ENCODE data around the gene FRMD4A.
"Not testable (repeated sequence)": the region's sequence is repeated elsewhere in the genome, so short reads cannot be mapped to it uniquely, and the experiment has no call there.

FRMD4A gene

GRCh38 chr10:13971601-13972475, 358.9 kb downstream of the FRMD4A start:
- DNase-seq, result no peak

- DNase-seq, result no peak
These were observed 359.8 kb downstream of the FRMD4A start for GRCh38 chr10:13970957-13971353.

GRCh38 chr10:13970236-13970956, 360.3 kb downstream of the FRMD4A start:
- no peak for DNase-seq

GRCh38 chr10:13969792-13970140, 361.0 kb downstream of the FRMD4A start:
- peak; percentile 11 for DNase-seq

GRCh38 chr10:13969118-13969791, 361.5 kb downstream of the FRMD4A start:
- no peak for DNase-seq

- no peak for DNase-seq
These were observed 368.9 kb downstream of the FRMD4A start for GRCh38 chr10:13961853-13962252.

GRCh38 chr10:13961097-13961496, 369.6 kb downstream of the FRMD4A start:
- DNase-seq, result no peak

- DNase-seq, result no peak
These were observed 370.1 kb downstream of the FRMD4A start for GRCh38 chr10:13960603-13961002.

- no peak for DNase-seq
These were observed 371.0 kb downstream of the FRMD4A start for GRCh38 chr10:13959443-13960359.

GRCh38 chr10:13957856-13958255, 372.9 kb downstream of the FRMD4A start:
- no peak for DNase-seq

- DNase-seq, result no peak
These were observed 373.9 kb downstream of the FRMD4A start for GRCh38 chr10:13956826-13957225.

GRCh38 chr10:13955409-13956068, 375.2 kb downstream of the FRMD4A start:
- DNase-seq, result no peak

- not testable (repeated sequence) for DNase-seq
These were observed 376.5 kb downstream of the FRMD4A start for GRCh38 chr10:13954195-13954594.

GRCh38 chr10:13953371-13953770, 377.4 kb downstream of the FRMD4A start:
- no peak for DNase-seq

- DNase-seq, result no peak
These were observed 380.2 kb downstream of the FRMD4A start for GRCh38 chr10:13950543-13950939.

GRCh38 chr10:13949844-13950542, 380.7 kb downstream of the FRMD4A start:
- DNase-seq, result no peak

- DNase-seq, result no peak
These were observed 384.6 kb downstream of the FRMD4A start for GRCh38 chr10:13946209-13946460.

GRCh38 chr10:13945390-13946208, 385.1 kb downstream of the FRMD4A start:
- DNase-seq, result no peak

- DNase-seq, result no peak
These were observed 385.9 kb downstream of the FRMD4A start for GRCh38 chr10:13944823-13945222.

GRCh38 chr10:13943735-13944398, 386.9 kb downstream of the FRMD4A start:
- DNase-seq, result no peak

Data from stimulated activated CD4-positive, alpha-beta T cell treated with anti-CD3 and anti-CD28 coated beads, Interleukin-4, amount 100 ng/mL, for 1 hour (primary cell).